ENCODE measurements around the gene RBM19.
A peak's percentile ranks its signal among the peaks of the same experiment; 100 is the strongest.
"Not testable (repeated sequence)": the region's sequence is repeated elsewhere in the genome, so short reads cannot be mapped to it uniquely, and the experiment has no call there.

The RBM19 gene

GRCh38 chr12:113996026-113996425, 29.9 kb upstream of the RBM19 start:
- Histone ChIP-seq H3K9ac (ENCODE audit: insufficient read length, low read depth) (no peak overlapping the region), H3K27me3 (ENCODE audit: insufficient read depth, insufficient read length) (no peaks in the 10 kb centered on the region), H3K36me3 (ENCODE audit: insufficient read depth, insufficient read length, low read length) (no peaks in the 10 kb centered on the region), H3K9me3 (ENCODE audit: insufficient read depth, low read length) (no peaks in the 10 kb centered on the region), H3K4me3 (ENCODE audit: insufficient read length, low read depth) (no peak overlapping the region), H3K4me1 (ENCODE audit: insufficient read depth, insufficient read length) (peaks cover 2% of the 10 kb centered on the region)
- peak; percentile 13 for DNase-seq (ENCODE audit: low read depth, low spot score)
- no peak for TF ChIP-seq YY1 (IDR thresholded peaks at IDR 0.05; ENCODE audit: insufficient read depth, insufficient read length)
- no peak for TF ChIP-seq ZNF274 (IDR thresholded peaks at IDR 0.05; ENCODE audit: low read depth, low read length)
- no peak for TF ChIP-seq SUZ12 (IDR thresholded peaks at IDR 0.05; ENCODE audit: extremely low read depth, insufficient read depth, insufficient read length)

DNA sequence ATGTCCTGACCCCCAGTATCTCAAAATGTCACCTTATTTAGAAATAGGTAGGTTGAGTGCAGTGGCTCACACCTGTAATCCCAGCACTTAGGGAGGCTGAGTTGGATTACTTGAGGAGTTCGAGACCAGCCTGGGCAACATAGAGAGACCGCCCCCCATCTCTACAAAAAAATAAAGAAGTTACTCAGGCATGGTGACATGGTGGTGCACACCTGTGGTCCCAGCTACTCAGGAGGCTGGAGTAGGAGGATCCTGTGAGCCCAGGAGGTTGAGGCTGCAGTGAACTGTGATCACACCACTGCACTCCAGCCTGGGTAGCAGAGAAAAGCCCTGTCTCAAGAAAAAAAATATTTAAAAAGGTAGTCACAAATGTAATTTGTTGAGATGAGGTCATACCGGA, 27.9 kb upstream of the RBM19 start:
- no peaks in the 10 kb centered on the region for H3K27me3 ChIP-seq (ENCODE audit: insufficient read depth, insufficient read length)
- H3K9me3 ChIP-seq (ENCODE audit: insufficient read depth, low read length), result no peaks in the 10 kb centered on the region

GRCh38 chr12:113992751-113993150, 26.6 kb upstream of the RBM19 start:
- H3K36me3 ChIP-seq (ENCODE audit: insufficient read depth, insufficient read length, low read length); DNase-seq (ENCODE audit: low read depth, low spot score); H3K4me1 ChIP-seq (ENCODE audit: insufficient read depth, insufficient read length); H3K4me3 ChIP-seq (ENCODE audit: insufficient read length, low read depth); H3K9me3 ChIP-seq (ENCODE audit: insufficient read depth, low read length); H3K9ac ChIP-seq (ENCODE audit: insufficient read length, low read depth); H3K27me3 ChIP-seq (ENCODE audit: insufficient read depth, insufficient read length): not testable (repeated sequence)

More for the DNA sequence above, 27.9 kb upstream of the RBM19 start:
- no peaks in the 10 kb centered on the region for H3K36me3 ChIP-seq (ENCODE audit: insufficient read depth, insufficient read length, low read length)
- H3K9ac ChIP-seq (ENCODE audit: insufficient read length, low read depth), result no peak overlapping the region
- H3K4me3 ChIP-seq (ENCODE audit: insufficient read length, low read depth), result no peak overlapping the region
- TF ChIP-seq ZNF274 (IDR thresholded peaks at IDR 0.05; ENCODE audit: low read depth, low read length), result no peak
- no peak for TF ChIP-seq SUZ12 (IDR thresholded peaks at IDR 0.05; ENCODE audit: extremely low read depth, insufficient read depth, insufficient read length)
- TF ChIP-seq YY1 (IDR thresholded peaks at IDR 0.05; ENCODE audit: insufficient read depth, insufficient read length), result no peak
- DNase-seq (ENCODE audit: low read depth, low spot score), result no peak
- peaks cover 2% of the 10 kb centered on the region for H3K4me1 ChIP-seq (ENCODE audit: insufficient read depth, insufficient read length)

- no peak overlapping the region for H3K4me3 ChIP-seq (ENCODE audit: insufficient read length, low read depth)
- H3K4me1 ChIP-seq (ENCODE audit: insufficient read depth, insufficient read length), result peaks cover 2% of the 10 kb centered on the region
- H3K9me3 ChIP-seq (ENCODE audit: insufficient read depth, low read length), result no peaks in the 10 kb centered on the region
- DNase-seq (ENCODE audit: low read depth, low spot score), result no peak
- H3K36me3 ChIP-seq (ENCODE audit: insufficient read depth, insufficient read length, low read length), result no peaks in the 10 kb centered on the region
- no peak overlapping the region for H3K9ac ChIP-seq (ENCODE audit: insufficient read length, low read depth)
- TF ChIP-seq YY1 (IDR thresholded peaks at IDR 0.05; ENCODE audit: insufficient read depth, insufficient read length) (no peak), SUZ12 (IDR thresholded peaks at IDR 0.05; ENCODE audit: extremely low read depth, insufficient read depth, insufficient read length) (no peak), ZNF274 (IDR thresholded peaks at IDR 0.05; ENCODE audit: low read depth, low read length) (no peak)
- H3K27me3 ChIP-seq (ENCODE audit: insufficient read depth, insufficient read length), result no peaks in the 10 kb centered on the region
Measured at GRCh38 chr12:113991224-113992044, 25.3 kb upstream of the RBM19 start.

- no peaks in the 10 kb centered on the region for H3K36me3 ChIP-seq (ENCODE audit: insufficient read depth, insufficient read length, low read length)
- no peak for TF ChIP-seq ZNF274 (IDR thresholded peaks at IDR 0.05; ENCODE audit: low read depth, low read length)
- no peak for TF ChIP-seq SUZ12 (IDR thresholded peaks at IDR 0.05; ENCODE audit: extremely low read depth, insufficient read depth, insufficient read length)
- TF ChIP-seq YY1 (IDR thresholded peaks at IDR 0.05; ENCODE audit: insufficient read depth, insufficient read length), result no peak
- no peak for DNase-seq (ENCODE audit: low read depth, low spot score)
- H3K9me3 ChIP-seq (ENCODE audit: insufficient read depth, low read length), result no peaks in the 10 kb centered on the region
- no peak overlapping the region for H3K9ac ChIP-seq (ENCODE audit: insufficient read length, low read depth)
- H3K4me3 ChIP-seq (ENCODE audit: insufficient read length, low read depth), result no peak overlapping the region
- H3K27me3 ChIP-seq (ENCODE audit: insufficient read depth, insufficient read length), result no peaks in the 10 kb centered on the region
- H3K4me1 ChIP-seq (ENCODE audit: insufficient read depth, insufficient read length), result peaks cover 2% of the 10 kb centered on the region
Measured at GRCh38 chr12:113990250-113991223, 24.4 kb upstream of the RBM19 start.

GRCh38 chr12:113988976-113989375, 22.9 kb upstream of the RBM19 start:
- Histone ChIP-seq H3K4me3 (ENCODE audit: insufficient read length, low read depth) (no peak overlapping the region), H3K4me1 (ENCODE audit: insufficient read depth, insufficient read length) (peaks cover 2% of the 10 kb centered on the region), H3K27me3 (ENCODE audit: insufficient read depth, insufficient read length) (no peaks in the 10 kb centered on the region), H3K9me3 (ENCODE audit: insufficient read depth, low read length) (no peaks in the 10 kb centered on the region), H3K9ac (ENCODE audit: insufficient read length, low read depth) (no peak overlapping the region), H3K36me3 (ENCODE audit: insufficient read depth, insufficient read length, low read length) (no peaks in the 10 kb centered on the region)
- TF ChIP-seq SUZ12 (IDR thresholded peaks at IDR 0.05; ENCODE audit: extremely low read depth, insufficient read depth, insufficient read length) (no peak), YY1 (IDR thresholded peaks at IDR 0.05; ENCODE audit: insufficient read depth, insufficient read length) (no peak), ZNF274 (IDR thresholded peaks at IDR 0.05; ENCODE audit: low read depth, low read length) (no peak)
- no peak for DNase-seq (ENCODE audit: low read depth, low spot score)

- H3K27me3 ChIP-seq (ENCODE audit: insufficient read depth, insufficient read length), result no peaks in the 10 kb centered on the region
Measured at GRCh38 chr12:113988064-113988451, 21.9 kb upstream of the RBM19 start.

More at GRCh38 chr12:113988064-113988451, 21.9 kb upstream of the RBM19 start:
- TF ChIP-seq YY1 (IDR thresholded peaks at IDR 0.05; ENCODE audit: insufficient read depth, insufficient read length), result no peak
- TF ChIP-seq ZNF274 (IDR thresholded peaks at IDR 0.05; ENCODE audit: low read depth, low read length), result no peak
- TF ChIP-seq SUZ12 (IDR thresholded peaks at IDR 0.05; ENCODE audit: extremely low read depth, insufficient read depth, insufficient read length), result no peak
- Histone ChIP-seq H3K4me1 (ENCODE audit: insufficient read depth, insufficient read length) (no peaks in the 10 kb centered on the region), H3K9me3 (ENCODE audit: insufficient read depth, low read length) (no peaks in the 10 kb centered on the region), H3K36me3 (ENCODE audit: insufficient read depth, insufficient read length, low read length) (no peaks in the 10 kb centered on the region), H3K4me3 (ENCODE audit: insufficient read length, low read depth) (no peak overlapping the region), H3K9ac (ENCODE audit: insufficient read length, low read depth) (no peak overlapping the region)
- no peak for DNase-seq (ENCODE audit: low read depth, low spot score)

All from NT2/D1 (cell line).